HEK293 (cell line): ENCODE measurements around the gene TRAF4.

Experiments
- CTCF ChIP-seq: fragments of 450-650 bp; formaldehyde crosslinking; IDR thresholded peaks from 2 replicates; pipeline ENCODE4 v1.5.1; 2016; ENCODE audit warnings: missing biosample characterization, missing genetic modification characterization
- ZNF157 ChIP-seq: fragments of 450-650 bp; formaldehyde crosslinking; IDR thresholded peaks from 2 replicates; pipeline ENCODE4 v1.5.1; 2016; ENCODE audit warnings: missing biosample characterization, missing genetic modification characterization
- ZNF707 ChIP-seq: fragments of 450-650 bp; formaldehyde crosslinking; IDR thresholded peaks from 2 replicates; pipeline ENCODE4 v1.5.1; 2016; ENCODE audit warnings: missing biosample characterization, missing genetic modification characterization

DNA sequence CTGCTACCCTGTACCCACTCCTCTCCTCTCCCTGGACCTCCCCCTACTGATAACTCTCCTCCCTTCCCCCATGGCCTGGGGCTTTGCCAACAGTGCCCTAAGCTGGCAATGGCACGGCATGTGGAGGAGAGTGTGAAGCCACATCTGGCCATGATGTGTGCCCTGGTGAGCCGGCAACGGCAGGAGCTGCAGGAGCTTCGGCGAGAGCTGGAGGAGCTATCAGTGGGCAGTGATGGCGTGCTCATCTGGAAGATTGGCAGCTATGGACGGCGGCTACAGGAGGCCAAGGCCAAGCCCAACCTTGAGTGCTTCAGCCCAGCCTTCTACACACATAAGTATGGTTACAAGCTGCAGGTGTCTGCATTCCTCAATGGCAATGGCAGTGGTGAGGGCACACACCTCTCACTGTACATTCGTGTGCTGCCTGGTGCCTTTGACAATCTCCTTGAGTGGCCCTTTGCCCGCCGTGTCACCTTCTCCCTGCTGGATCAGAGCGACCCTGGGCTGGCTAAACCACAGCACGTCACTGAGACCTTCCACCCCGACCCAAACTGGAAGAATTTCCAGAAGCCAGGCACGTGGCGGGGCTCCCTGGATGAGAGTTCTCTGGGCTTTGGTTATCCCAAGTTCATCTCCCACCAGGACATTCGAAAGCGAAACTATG, 5.2 kb downstream of the TRAF4 start:
- TF ChIP-seq CTCF (tag by site-specific recombination) (no peak), ZNF707 (tag by site-specific recombination) (no peak), ZNF157 (tag by site-specific recombination) (no peak)
